HG02571 (cell line): ENCODE results near the gene SPOPL.

Source experiments
- ATAC-seq: cut with Tn5 transposase; IDR thresholded peaks from one replicate; pipeline ENCODE4 v1.9.1; 2021; ENCODE audit warnings: mild to moderate bottlenecking, moderate library complexity; ENCODE audit not compliant: unreplicated experiment

Gene SPOPL

GRCh38 chr2:138493334-138493733 is 8.2 kb upstream of the SPOPL start:
- ATAC-seq: no peak

GRCh38 chr2:138494265-138494966 is 7.2 kb upstream of the SPOPL start:
- ATAC-seq: no peak

GRCh38 chr2:138495384-138495783 is 6.2 kb upstream of the SPOPL start:
- ATAC-seq: no peak

GRCh38 chr2:138496096-138496651 is 5.4 kb upstream of the SPOPL start:
- no peak for ATAC-seq

- no peak for ATAC-seq
These were observed 4.3 kb upstream of the SPOPL start for GRCh38 chr2:138497294-138497693.

- no peak for ATAC-seq
These were observed 1.9 kb upstream of the SPOPL start for GRCh38 chr2:138499684-138500083.

- ATAC-seq: peak; percentile 9
These were observed 762 bp upstream of the SPOPL start for GRCh38 chr2:138500592-138501424.

GRCh38 chr2:138502255-138503086 is 901 bp downstream of the SPOPL start:
- ATAC-seq: peak; percentile 1

GRCh38 chr2:138503087-138503442 is 1.5 kb downstream of the SPOPL start:
- no peak for ATAC-seq

- no peak for ATAC-seq
These were observed 2.1 kb downstream of the SPOPL start for GRCh38 chr2:138503652-138504051.

GRCh38 chr2:138504092-138504491 is 2.5 kb downstream of the SPOPL start:
- ATAC-seq: no peak

- ATAC-seq: peak; percentile 31
These were observed 3.1 kb downstream of the SPOPL start for GRCh38 chr2:138504546-138505235.

GRCh38 chr2:138507267-138507666 is 5.7 kb downstream of the SPOPL start:
- no peak for ATAC-seq

- no peak for ATAC-seq
These were observed 8.7 kb downstream of the SPOPL start for GRCh38 chr2:138510319-138510718.

- ATAC-seq: no peak
These were observed 11.1 kb downstream of the SPOPL start for GRCh38 chr2:138512672-138513071.

- no peak for ATAC-seq
These were observed 12.6 kb downstream of the SPOPL start for GRCh38 chr2:138514173-138514572.

GRCh38 chr2:138515092-138515491 is 13.5 kb downstream of the SPOPL start:
- no peak for ATAC-seq

- ATAC-seq: no peak
These were observed 14.6 kb downstream of the SPOPL start for GRCh38 chr2:138516030-138516704.

GRCh38 chr2:138518860-138519259 is 17.3 kb downstream of the SPOPL start:
- no peak for ATAC-seq

GRCh38 chr2:138521821-138522220 is 20.3 kb downstream of the SPOPL start:
- ATAC-seq: no peak
